Hematopoietic multipotent progenitor cell treated with erythropoietin and hydrocortisone succinate and interleukin-3 and kit ligand, for 6 days (in vitro differentiated cells): ENCODE measurements around the gene COL23A1.

ENCODE experiments used
- DNase-seq: peaks from one replicate; pipeline ENCODE4 v3.0.0-alpha.2; 2015

COL23A1 gene

DNA sequence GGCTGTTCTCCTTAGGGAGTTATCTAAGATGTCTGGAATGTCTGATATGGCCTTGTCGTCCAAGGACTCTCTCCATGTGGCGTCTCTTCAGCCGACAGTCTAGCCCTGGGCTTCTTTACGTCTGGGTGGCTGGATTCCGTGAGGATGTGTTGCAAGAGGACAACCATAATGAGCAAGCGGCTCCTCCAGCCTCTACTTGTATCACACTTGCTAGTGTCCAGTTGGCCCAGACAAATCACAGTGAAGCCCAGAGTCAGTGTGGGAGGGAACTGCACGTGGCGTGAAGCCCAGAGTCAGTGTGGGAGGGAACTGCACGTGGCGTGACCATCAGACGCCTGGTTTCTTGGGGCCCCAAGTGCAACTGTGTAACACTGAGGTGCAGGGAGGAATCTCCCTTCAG is 61.1 kb downstream of the COL23A1 start:
- DNase-seq, result no peak

DNA sequence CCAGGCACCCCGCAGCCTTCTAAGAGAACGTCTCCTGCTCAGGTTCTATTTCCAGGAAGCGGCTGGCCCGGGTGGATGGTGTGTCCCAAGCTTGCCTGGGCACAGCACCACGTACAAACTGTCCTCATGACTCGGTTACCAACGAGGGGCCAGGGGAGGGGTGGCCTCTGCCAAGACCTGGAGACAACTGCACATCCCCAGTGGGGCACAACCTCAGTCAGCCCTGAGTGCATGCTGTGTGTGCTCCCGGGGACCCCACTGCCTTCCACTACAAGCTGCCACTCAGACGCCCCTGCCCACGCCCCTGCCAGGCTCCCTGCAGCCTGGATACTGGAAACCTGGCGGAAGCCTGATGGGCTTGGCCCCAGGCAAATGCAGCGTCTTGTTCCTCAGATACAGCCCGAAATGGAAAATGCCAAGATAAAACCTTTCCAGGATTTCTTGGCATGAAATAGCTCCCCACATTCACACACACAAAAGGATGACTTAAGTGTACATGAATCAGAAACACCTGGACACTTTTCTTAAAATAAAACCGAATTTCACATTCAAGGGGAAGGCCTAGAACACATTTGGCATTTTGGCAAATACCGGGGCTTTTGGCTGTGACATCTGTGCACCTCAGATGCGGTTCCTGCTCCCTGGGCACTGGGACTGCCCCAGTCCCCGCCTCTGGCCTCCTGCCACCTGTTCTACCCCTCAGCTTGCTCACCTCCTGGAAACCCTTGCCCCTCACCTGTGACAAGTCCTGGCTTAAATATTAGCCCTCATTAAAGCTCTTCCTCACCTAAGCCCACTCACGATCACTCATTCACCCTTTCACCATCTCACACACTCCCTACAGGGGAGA is 62.5 kb downstream of the COL23A1 start:
- DNase-seq, result no peak

DNA sequence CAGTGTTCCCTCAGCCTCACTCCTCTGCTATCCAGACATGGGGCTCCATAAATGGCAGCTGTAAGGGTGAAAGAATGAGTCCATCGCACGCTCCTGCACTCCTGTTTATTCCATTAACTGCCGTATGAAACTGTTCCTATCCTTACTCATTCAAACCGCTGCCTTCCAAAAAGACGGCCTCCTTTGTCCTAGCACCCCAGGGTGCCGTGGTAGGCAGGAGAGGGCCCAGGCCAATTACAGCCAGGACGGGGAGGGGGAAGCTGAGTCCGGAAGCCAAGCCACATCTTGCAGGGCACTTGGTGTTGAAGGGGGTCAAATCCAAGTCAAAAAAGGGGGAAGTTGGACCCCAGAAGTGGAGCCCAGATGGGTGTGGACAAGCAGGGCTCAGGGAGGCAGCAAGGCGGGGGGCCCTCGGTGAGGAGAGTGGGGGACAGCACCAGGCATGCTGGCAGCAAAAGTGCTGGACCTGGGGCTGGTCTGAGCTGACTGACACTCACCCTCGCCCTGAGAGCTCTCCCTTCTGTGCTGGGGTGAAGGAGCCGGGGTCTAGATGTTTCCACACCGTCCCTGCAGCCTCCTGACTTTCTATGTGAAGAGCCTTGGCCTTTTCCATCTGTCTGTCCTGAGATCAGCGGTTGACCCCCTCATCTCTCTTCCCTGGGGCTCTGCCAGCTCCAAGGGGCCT is 63.3 kb downstream of the COL23A1 start:
- no peak for DNase-seq

DNA sequence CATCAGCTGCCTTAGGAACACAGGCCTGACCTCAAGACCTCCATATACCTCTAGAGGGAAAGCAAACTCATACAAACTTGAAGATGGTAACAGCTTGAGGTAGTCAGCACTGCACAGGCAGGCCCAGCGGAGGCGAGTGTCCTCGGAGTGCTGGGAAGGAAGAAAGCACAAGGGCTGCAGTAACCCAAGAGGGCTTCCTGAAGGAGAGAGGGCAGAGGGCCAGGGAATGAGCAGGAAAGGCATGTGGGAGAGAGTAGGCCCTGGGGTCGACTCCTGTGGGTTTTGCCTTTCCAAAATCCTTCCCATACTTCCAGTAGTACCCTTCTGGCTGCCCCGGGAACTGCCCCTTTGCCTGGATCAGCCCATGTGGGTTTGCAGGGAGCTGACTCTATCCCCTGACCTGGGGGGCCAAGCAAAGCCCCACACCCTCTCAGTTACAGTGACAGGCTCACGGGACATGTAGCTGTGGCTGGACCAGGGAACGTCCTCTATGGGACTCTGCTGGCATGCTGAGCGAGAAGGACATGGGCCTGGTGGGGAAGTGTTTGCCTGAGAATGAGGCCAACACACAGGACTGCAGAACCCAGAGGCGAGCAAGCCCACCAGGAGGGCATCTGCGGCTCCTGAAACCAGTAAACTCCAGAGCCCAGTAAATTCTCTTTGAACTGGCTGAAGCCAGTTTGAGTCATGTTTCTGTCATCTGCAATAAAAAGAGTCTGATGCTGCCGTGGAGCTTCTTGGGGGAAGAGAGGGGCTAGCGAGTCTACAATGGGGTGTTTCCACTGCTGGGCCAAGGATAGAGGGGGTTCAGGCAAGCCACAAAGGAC is 64.1 kb downstream of the COL23A1 start:
- DNase-seq, result no peak

DNA sequence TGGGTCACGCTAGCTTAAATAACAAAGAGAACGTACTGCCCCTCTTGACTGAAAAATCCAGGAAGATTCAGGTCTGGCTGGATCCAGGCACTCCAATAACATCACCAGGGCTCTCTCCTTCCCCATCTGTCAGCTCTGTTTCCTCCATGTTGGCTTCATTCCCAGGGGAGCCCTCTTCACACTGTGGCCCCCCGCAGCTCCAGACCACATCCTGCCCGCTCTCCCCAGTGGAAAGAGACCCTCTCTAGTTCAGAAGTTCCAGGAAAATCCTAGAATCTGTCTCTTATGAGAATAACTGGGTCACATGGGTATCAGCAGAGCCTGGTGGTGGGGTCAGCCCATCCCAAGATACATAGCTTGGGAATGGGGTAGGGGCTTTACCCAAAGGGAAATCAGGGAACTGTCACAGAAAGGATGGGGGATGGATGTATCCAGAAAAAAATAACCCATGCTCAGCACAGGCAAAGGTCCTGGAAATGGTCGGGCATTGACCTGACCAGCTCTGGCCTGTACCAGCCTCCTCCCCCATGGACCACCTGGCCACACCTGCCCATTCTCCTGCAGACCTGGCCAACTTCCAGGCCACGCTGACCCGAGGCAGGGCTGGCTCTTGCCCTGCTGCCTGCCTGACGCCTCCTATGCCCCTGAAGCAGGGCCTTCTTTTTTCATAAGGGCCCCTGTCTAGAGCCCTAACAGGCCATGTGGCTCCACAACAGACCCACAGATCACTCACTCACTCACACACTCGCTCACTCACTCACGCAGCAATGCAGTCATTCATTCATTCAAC is 65.9 kb downstream of the COL23A1 start:
- DNase-seq, result no peak

DNA sequence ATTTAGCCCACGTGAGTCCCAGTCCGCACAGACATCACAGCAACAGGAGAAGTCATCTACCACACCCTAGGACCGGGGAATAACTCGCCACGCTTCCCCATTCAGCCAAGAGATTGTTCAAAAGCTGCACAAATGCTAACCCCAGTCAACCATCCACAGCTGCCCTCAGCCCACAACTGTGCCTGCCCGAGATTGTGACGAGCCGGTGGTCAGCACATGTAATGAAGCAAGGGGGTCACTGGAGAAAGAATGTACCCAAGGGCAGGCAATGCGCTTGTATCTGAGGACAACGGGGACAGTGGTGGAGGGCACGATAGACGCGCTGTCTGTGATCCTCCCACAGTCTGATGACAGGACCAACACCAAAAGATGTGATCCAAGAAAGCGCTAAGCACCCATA is 67.8 kb downstream of the COL23A1 start:
- no peak for DNase-seq

DNA sequence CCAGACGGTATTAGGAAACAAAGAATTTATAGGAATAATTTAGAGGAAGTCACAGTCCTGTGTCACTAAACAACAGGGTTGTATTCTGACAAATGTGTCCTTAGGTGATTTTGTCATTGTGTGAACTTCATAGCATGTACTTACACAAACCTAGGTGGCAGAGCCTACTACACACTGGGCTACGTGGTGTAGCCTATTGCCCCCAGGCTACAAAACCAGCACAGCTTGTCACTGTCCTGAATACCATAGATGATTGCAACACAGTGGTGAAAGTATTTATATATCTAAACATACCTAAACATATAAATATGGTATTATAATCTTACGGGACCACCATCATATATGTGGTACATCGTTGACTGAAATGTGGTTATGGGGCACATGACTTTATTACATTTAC is 69.3 kb downstream of the COL23A1 start:
- no peak for DNase-seq

DNA sequence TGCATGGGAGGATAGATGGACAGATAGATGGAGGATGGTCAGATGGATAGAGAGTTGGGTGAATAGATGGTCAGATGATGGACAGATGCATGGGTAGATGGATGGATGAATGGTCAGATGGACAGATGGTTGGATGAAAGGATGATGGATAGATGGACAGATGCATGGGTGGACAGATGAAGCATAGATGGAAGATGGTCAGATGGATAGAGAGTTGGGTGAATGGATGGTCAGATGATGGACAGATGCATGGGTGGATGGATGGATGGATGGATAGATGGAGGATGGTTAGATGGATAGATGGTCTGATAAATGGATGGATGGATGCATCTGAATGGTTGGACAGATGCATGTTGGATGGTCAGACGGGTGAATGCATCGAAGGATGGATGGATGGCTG is 70.4 kb downstream of the COL23A1 start:
- DNase-seq, result no peak

DNA sequence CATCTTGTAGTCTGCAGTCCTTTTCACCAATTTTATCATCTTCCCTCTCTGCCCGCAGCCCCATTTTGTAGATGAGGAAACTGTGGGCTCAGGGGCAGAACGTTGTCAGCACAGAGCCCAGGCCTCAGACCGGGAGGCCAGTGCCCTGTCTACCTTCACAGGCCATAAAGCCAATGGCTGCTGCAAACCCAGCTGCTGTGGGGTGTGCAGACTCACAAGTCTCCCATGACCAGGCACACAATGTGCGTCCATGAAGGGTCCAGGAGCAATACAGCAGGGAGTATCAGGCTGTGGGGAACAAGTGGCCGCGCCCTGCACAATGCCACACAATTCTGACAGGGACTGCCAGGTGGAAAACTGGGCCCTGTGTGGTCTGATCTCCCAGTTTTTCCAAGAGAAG is 71.0 kb downstream of the COL23A1 start:
- no peak for DNase-seq

DNA sequence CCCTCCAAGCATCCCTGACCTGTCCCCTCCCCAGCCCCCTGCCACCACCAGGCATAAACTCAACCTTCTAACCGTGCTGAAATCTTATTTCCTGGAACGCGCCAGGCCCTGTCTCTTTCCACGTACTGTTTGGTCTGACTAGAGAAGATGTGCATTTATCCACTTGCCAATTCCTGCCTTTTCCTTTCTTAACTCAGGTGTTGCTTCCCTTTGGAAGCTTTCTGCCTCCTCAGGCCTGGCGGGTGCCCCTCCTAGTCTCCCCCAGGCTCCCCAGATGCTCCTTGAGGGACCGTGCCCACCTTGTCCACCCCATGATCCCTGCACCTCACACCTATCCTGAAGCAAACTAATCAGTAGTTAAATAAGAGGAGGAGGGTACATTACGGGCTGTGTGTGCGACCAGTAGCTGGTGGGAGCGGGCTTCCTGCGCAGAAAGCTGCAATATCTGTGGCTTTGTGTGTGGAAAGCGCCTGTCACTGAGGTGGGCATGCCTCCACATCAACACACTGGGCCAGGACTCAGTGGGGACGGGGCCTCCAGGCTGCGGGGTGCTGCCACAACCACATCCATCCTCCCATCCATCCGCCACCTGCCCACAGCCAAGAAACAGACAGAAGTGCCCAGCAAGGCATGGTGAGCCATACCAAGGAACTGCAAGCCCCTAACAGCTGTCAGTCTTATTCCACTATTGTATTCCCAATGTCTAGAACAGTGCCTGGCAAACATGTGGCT is 73.5 kb downstream of the COL23A1 start:
- DNase-seq, result no peak

DNA sequence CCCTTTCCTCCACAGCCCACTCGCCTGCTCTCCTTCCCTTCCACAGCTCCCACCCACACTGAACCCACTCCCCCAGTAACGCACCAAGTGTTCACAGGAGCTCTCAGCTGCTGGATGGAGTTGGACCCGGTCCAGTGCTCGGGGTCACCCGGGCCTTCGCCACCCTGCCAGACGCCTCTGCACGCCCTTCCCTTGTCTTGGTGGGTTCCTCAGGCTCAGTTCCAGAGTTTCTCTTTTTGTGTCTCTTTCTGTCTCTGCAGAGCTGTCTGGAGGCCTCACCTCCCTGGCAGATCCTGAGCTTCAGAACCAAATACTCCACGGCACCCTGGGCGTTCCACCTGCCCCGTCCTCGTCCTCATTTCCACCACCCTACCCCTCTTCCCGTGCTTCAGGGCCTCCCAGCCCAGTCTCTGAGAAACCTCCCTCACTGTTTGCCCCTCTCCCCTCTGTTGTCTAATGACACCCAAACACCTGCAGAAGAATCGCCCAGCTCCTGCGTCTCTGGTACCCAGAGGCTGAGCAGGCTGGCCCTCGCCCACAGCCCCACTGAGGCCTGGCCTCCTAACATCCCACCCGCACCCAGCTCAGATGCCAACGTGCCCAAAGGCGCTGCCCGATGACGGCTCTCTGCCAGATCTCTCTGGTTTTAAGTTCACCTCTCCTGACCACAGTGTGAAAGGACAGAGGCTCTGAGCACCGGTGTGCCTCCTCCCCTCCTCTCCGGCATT is 74.3 kb downstream of the COL23A1 start:
- DNase-seq, result no peak

DNA sequence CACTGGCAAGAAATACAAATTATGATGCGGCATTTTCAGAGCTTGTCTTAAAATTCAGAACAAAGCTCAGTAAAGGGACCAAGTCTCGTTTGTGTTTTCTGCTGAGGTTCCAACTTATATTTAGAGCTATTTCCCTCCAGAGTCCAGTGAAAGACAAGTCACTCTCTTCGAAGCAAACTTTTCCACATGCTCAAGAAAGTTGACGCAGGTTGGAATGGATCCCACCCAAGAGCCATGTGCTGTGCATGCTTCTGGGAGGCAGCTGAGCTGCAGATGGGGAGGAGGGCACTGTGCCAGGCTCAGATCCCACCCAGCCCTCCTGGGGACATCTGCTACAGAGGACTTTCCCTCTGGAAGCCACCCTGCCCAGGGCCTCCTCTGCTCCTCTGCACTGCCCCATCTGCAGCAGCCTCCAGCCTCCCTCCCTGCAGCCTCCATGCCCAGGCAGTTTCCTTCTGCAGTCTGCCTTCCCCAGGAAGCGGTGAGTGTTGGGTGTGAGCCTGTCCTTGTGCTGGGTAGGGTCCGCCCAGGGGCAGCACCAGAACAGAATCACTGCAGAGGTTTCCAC is 75.3 kb downstream of the COL23A1 start:
- DNase-seq, result no peak

DNA sequence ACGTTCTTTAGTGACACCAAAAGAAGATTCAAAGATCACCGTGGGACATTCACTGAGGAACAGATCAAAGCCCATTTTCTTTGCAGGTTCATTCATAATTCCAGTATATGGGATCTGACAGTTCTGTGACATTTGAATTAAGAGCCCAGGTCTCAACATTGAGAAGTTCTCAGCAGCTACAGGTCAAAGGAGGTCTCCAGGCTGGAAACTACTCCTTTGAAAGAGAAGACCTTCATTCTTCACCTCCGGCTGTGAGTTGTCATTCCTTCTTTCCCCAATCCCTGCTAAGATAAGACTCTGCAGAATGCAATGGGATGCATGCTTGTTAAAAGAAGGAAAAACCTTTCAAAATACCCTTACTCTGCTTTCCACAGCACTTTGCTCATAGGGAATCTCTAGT is 79.0 kb downstream of the COL23A1 start:
- DNase-seq, result no peak

DNA sequence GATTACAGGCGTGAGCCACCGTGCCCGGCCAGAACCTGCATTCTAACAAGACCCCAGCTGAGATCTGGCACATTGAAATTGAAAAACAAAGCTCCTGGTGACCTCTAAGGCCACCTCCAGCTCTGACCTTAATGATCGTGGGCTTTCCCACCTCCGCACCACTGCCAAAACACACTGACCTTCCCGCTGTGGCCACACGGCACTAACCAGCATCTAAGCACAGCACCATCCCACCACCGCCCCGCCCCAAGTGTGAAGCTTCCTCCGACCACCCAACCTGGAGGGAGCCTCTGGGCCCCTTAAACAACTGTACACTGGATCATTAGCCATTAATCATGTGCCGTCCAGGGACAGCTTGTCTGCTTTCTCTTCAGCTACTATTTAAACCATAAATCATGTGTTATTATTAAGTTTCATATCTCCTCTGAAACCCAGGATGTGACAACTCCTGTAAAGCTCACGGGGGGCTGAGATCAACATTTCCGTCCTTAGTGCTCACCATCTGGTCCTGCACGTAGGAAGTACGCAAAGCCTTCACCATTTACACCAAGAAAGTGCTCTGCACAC is 80.6 kb downstream of the COL23A1 start:
- no peak for DNase-seq

DNA sequence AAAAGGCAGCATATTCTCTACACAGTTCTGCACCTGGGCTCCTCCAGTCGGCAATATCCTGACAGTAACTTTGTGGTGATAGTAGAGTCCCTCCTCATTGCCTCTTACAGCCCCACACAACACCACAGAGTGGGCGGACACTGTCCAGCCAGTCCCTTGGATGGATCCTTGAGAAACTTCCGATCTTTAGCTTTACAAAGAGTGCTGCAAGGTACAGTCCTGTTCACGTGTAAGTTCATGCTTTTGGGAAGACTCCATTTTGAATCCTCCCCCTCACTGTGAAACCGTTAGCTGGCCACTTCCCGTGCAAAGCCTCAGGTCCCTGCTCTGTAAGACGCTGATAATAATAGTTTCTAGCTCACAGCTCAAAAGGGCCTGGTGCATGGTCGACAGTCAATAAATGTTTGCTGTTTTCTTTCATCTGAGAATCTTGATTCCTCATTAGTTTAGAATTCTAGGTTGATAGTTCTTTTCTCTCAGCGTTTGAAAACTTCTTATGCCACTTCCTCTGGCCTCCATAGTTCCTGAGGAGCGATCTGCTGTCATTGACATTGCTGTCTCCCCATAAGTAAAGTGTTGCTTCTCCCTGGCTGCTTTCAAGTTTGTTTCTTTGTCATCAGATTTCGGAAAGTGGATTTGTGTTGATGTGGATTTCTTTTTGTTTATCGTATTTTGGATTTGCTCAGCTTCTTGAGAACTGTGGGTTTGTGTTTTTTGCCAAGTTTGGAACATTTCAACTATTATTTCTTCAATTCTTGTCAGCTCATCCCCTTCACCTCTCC is 82.9 kb downstream of the COL23A1 start:
- DNase-seq, result no peak

DNA sequence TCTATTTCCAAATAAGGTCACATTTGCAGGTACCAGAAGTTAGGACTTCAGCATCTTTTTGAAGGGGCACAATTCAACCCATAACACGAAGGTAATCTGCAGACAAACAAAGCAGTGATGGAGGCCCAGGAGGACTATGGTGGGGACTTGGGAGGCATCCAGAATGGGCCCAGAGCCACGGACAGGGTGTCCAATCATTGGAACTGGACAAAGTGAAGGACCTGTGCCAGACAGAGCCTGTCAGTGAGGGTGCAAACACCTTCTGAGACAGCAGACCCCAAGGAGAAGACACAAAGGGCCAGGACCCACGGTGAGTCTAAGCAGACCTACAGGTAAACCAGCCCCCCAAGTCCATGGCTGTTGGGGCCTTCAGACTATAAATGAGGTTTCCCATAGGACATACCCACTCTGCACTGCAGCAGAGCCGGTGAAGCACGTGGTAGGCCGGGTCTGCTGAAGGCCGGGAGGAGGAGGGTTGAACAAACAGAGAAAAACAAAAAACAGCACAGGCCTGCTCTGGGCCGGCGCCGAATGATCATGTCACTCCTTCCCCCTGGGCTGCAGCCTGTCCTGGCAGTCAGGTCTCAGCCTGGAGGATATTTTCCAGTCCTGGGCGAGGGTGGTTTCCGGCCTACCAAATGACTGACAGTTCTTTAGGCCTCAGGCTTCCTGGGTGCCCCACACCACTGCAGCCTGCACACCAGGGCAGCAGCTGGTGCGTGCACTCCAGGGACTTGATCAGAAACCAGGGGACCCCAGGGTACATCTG is 84.4 kb downstream of the COL23A1 start:
- no peak for DNase-seq

DNA sequence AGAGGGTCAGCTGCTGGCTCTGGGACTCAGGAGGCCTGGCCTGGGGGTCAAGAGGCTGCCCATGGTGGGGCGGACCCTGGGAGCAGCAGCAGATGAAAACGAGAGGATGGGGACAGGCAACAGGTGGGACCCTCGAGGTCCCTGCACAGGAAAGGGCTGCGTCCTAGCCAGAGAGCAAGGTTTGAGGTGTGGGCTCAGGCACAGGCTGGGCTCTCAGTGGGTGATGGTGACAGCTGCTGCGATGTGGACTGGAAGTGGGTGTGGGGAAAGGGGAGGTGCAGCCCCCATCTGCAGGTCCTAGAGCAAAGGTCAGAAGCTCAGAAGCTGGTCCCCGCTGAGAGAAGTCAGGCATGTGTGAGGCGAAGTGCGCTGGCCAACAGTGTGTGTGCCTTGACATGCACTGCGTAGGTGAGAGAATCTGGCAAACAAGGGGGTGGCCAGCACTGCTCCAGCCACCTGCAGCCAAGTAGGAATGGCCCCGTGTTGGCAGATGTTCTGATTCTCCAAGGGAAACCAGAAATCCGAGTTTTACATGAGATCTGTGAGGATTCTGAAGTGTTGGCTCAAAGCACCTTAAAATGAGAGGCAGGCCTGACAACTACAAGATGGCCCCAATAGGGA is 85.7 kb downstream of the COL23A1 start:
- DNase-seq, result no peak

DNA sequence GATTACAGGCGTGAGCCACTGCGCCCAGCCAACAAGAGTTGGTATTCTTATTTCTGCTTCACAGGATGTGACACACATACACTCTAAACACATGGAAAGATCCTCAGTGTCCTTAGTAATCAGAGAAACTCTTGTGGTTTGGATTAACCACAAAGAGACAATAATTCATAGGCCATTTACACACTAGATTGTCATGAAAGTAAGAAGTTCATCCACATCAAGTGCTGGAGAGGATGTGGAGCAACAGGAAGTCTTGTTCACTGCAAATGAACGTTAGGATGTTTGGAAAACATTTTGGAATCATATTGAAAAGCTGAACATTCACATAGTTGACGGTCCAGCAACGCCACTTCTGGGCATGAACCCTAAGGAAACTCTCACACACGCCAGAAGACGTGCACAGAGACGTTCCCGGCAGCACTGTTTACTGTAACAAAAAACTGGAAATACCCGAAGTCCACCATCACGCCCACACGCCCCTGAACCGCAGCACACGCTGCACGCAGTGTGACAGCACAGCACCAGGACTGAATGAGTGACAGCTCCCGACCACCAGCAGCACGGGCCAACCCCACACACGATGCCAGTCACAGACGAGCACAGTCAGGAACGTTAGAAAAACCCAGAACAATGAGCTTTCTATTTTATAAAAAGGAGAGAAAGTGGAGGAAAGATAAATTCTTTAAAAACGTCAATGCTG is 87.6 kb downstream of the COL23A1 start:
- DNase-seq, result no peak
